Heart right ventricle (tissue), 16 donors: ENCODE measurements around the gene ZNF470. TPM values are rescaled to one million over a fixed set of nuclear protein-coding genes. Genes with fewer than 3 reads are reported as not detected.

Experiments used
- ATAC-seq, 8 donors: fragments of 200-7000 bp; cut with Tn5 transposase; one replicate each; pipeline ENCODE4 v1.9.1; 2020; ENCODE audit warnings: mild to moderate bottlenecking in 8 of 8, moderate library complexity in 8 of 8, moderate number of reproducible peaks in 1 of 8
- DNase-seq, 2 donors: peaks; one replicate each; pipeline ENCODE4 v3.0.0-alpha.2; 2020
- H3K27ac ChIP-seq, 10 donors: fragments of 200-600 bp; sonication (generic) in 2 of 10; one replicate each; pipeline versions ENCODE4 v1.5.0 to v1.8.0; 2020 to 2022; ENCODE audit warnings: mild to moderate bottlenecking in 3 of 10
- H3K27me3 ChIP-seq, 7 donors: fragments of 200-600 bp; one replicate each; pipeline ENCODE4 v1.8.0; 2021 to 2022; ENCODE audit warnings: mild to moderate bottlenecking in 2 of 7
- H3K36me3 ChIP-seq, 9 donors: fragments of 200-600 bp; sonication (generic) in 1 of 9; one replicate each; pipeline versions ENCODE4 v1.5.0 to v1.8.0; 2020 to 2022; ENCODE audit warnings: mild to moderate bottlenecking in 2 of 9
- H3K4me1 ChIP-seq, 9 donors: fragments of 200-600 bp; sonication (generic) in 1 of 9; one replicate each; pipeline versions ENCODE4 v1.5.0 to v1.8.0; 2020 to 2022; ENCODE audit warnings: mild to moderate bottlenecking in 4 of 9
- H3K4me3 ChIP-seq, 10 donors: fragments of 200-600 bp; sonication (generic) in 2 of 10; one replicate each; pipeline versions ENCODE4 v1.5.0 to v1.8.0; 2020 to 2022; ENCODE audit warnings: mild to moderate bottlenecking in 7 of 10, moderate library complexity in 2 of 10
- H3K9me3 ChIP-seq, 11 donors: fragments of 200-600 bp in 10 of 11; sonication (generic) in 2 of 11; one replicate each; pipeline versions ENCODE4 v1.5.0 to v1.8.0; 2013 to 2022; ENCODE audit warnings: mild to moderate bottlenecking in 2 of 11, control low read depth in 1 of 11, moderate library complexity in 1 of 11
- CTCF ChIP-seq, 9 donors: fragments of 200-600 bp; sonication (generic) in 2 of 9; IDR thresholded peaks; one replicate each; pipeline versions ENCODE4 v1.5.0 to v1.8.0; 2021 to 2022; ENCODE audit warnings: antibody characterized with exemption in 9 of 9, mild to moderate bottlenecking in 5 of 9, moderate library complexity in 1 of 9
- WGBS, 2 donors: extraction: QIAGEN DNeasy Blood & Tissue Kit; methylation state at CpG; one replicate each; pipeline ENCODE4 v1.1.7; 2013; ENCODE audit warnings: inconsistent platforms in 1 of 2; 5-methylcytosine and 5-hydroxymethylcytosine counted together
- intact Hi-C, 10 donors: fragments of 100-400 bp; cut with DNase I; formaldehyde crosslinking; loops; one replicate each; pipeline versions ENCODE4 v1.11.1 to v1.14.2; 2022
- polyA plus RNA-seq, 2 donors: library from polyadenylated mRNA; stranded (reverse); fragments of 200-250 nt; gene quantifications; one replicate each; pipeline ENCODE4 v1.2.3, GENCODE V29; 2013
- total RNA-seq, 10 donors: library from RNA; stranded (reverse); fragmentation: NEBNext Ultra II Directional in 3 of 10; extraction: Animal tissue kit (Norgen Biotek cat#: 25700) in 3 of 10; gene quantifications; one replicate each; pipeline versions ENCODE4 v1.2.1 to v1.2.4, GENCODE V29; 2021 to 2023
- donor health status: Arrhythmogenic right ventricular cardiomyopathy.
- donor health status: ischemic (EF 13 %, LVEDD 7.1; RV severe dilation, severe dysfunction).
- donor health status: healthy with polysubstance abuse.
- donor health status: DM: no; HTN: yes; CAD: no.
- donor health status: DM: no; HTN: no; CAD: no.
- donor health status: ischemic (EF 25% LVEDD 6.9; RV normal size, moderate dysfunction).
- donor health status: ischemic (EF 25% LVEDD 5.7; RV mildly dilated, moderate dysfunction).
- donor health status: healthy.
- donor health status: DM: yes; HTN: yes; CAD: no.
- donor health status: Ischemic cardiomyopathy.
- donor health status: ischemic (EF 35%, LVEDD 5.7; RV mildly dilated, moderate dysfunction).
- donor health status: nonischemic (EF 11% LVEDD 7.7; RV severe dilation, severe dysfunction).
- donor health status: DM: yes; HTN: yes; CAD: no.
- donor health status: PGD.
- donor health status: ischemic (EF 29% LVEDD 5.4; RV normal size, mild dysfunction).
- donor health status: nonischemic (EF 23%, LVEDD 6.1; RV moderate dilation, normal function).

ZNF470 gene
- total and polyA plus RNA-seq, 12 donors, result 2.5 to 12.1 (median 4.9) TPM

GRCh38 chr19:56595548-56595899 lies 28.3 kb downstream of the ZNF470 start:
- Histone ChIP-seq H3K4me1 (peaks cover 0 to 28% (median 10%) of the 10 kb centered on the region in 9 donors), H3K27ac (peak overlapping the region in 9 of 10 donors; percentile 70 to 88 (median 81)), H3K4me3 (peak overlapping the region; percentile 77 to 98 (median 90)), H3K36me3 (peaks cover 0 to 21% (median 0%) of the 10 kb centered on the region in 9 donors), H3K9me3 (peaks cover 0 to 62% (median 0%) of the 10 kb centered on the region in 11 donors), H3K27me3 (no peaks in the 10 kb centered on the region)
- ATAC-seq, result peak in 5 of 8 donors; percentile 14 to 51 (median 21)
- no peak for TF ChIP-seq CTCF (IDR thresholded peaks at IDR 0.05)
- 0 to 3% methylated on average over 4 of the region's 4 CpGs for WGBS, 2 donors
- intact Hi-C loops, result loop anchor here in 1 of 10 donors (1.0 kb wide), 1 partner anchor 28 kb away; the partner anchor contains the start of gene ZNF470
- no peak for DNase-seq

GRCh38 chr19:56596676-56597075 lies 29.4 kb downstream of the ZNF470 start:
- DNase-seq (peak in 1 of 2 donors; percentile 26), ATAC-seq (peak in 2 of 8 donors; percentile 12 to 21)
- WGBS, 2 donors, result 65 to 70% methylated on average over 4 of the region's 4 CpGs
- TF ChIP-seq CTCF (IDR thresholded peaks at IDR 0.05), result no peak
- peaks cover 0 to 28% (median 10%) of the 10 kb centered on the region in 9 donors for H3K4me1 ChIP-seq
- intact Hi-C loops, result no loop called here
- H3K4me3 ChIP-seq, result peak overlapping the region in 3 of 10 donors; percentile 77 to 98 (median 97)
- H3K36me3 ChIP-seq, result peaks cover 0 to 33% (median 6%) of the 10 kb centered on the region in 9 donors
- no peaks in the 10 kb centered on the region for H3K27me3 ChIP-seq
- H3K9me3 ChIP-seq, result peaks cover 0 to 62% (median 0%) of the 10 kb centered on the region in 11 donors
- peak overlapping the region in 6 of 10 donors; percentile 7 to 83 (median 44) for H3K27ac ChIP-seq

GRCh38 chr19:56597696-56598095 lies 30.4 kb downstream of the ZNF470 start:
- Histone ChIP-seq H3K9me3 (peaks cover 0 to 62% (median 0%) of the 10 kb centered on the region in 11 donors), H3K27me3 (no peaks in the 10 kb centered on the region), H3K4me1 (peaks cover 0 to 28% (median 10%) of the 10 kb centered on the region in 9 donors), H3K4me3 (no peak overlapping the region), H3K36me3 (peaks cover 0 to 43% (median 6%) of the 10 kb centered on the region in 9 donors), H3K27ac (no peak overlapping the region)
- no peak for TF ChIP-seq CTCF (IDR thresholded peaks at IDR 0.05)
- ATAC-seq (no peak), DNase-seq (no peak)
- intact Hi-C loops, result no loop called here
- WGBS, 2 donors, result 84 to 87% methylated on average over 4 of the region's 4 CpGs

- ATAC-seq (no peak), DNase-seq (no peak)
- WGBS, 2 donors, result 90 to 98% methylated on average over 3 of the region's 3 CpGs
- Histone ChIP-seq H3K27me3 (no peaks in the 10 kb centered on the region), H3K4me3 (no peak overlapping the region), H3K4me1 (peaks cover 0 to 24% (median 3%) of the 10 kb centered on the region in 9 donors), H3K9me3 (peaks cover 0 to 82% (median 8%) of the 10 kb centered on the region in 11 donors), H3K36me3 (peaks cover 0 to 75% (median 18%) of the 10 kb centered on the region in 9 donors), H3K27ac (no peak overlapping the region)
- TF ChIP-seq CTCF (IDR thresholded peaks at IDR 0.05), result no peak
- intact Hi-C loops, result no loop called here
Observed at GRCh38 chr19:56601375-56601774, 34.1 kb downstream of the ZNF470 start.
